H1 (cell line): ENCODE data around the gene SEC16A. TPM values are rescaled to one million over a fixed set of nuclear protein-coding genes. Genes with fewer than 3 reads are reported as not detected.

ENCODE experiments used
- SIN3A ChIP-seq, 2 experiments: IDR thresholded peaks in 1 of 2; conservative IDR thresholded peaks in 1 of 2; 2 replicates each; pipeline ENCODE4 v1.6.1; 2011 to 2012; ENCODE audit warnings: low read length in 2 of 2, improper control_type of control experiment in 1 of 2, low read depth in 1 of 2, mild to moderate bottlenecking in 1 of 2
- SRF ChIP-seq: IDR thresholded peaks from 2 replicates; pipeline ENCODE4 v1.6.1; 2011; ENCODE audit warnings: mild to moderate bottlenecking, low read depth, low read length, moderate library complexity
- microRNA-seq, 2 experiments: library from miRNA; unstranded; fragments of <30 nt; microRNA quantifications; one replicate each; pipeline versions ENCODE4 to v1.2.0, GENCODE V29; 2016 to 2020; ENCODE audit warnings: borderline microRNAs expressed in 2 of 2, borderline number of aligned reads in 2 of 2, borderline replicate concordance in 1 of 2
- polyA plus RNA-seq, 7 experiments: library from polyadenylated mRNA; depleted of rRNA in 3 of 7; stranded (reverse) in 5 of 7; unstranded in 2 of 7; fragments of >200 nt in 5 of 7; fragments of 200-250 nt in 2 of 7; gene quantifications; 1 replicate in 5 of 7; 2 replicates in 1 of 7; 4 replicates in 1 of 7; pipeline versions ENCODE4 v1.2.1 to v1.2.3, GENCODE V29; 2011 to 2013; ENCODE audit warnings: missing spikeins in 2 of 7, mixed read lengths in 2 of 7
- small RNA-seq: library from polyadenylated mRNA; stranded (forward); fragments of <200 nt; extraction: miRNeasy Mini kit (QIAGEN cat#:217004); gene quantifications from one replicate; pipeline ENCODE3, GENCODE V24; 2013; ENCODE audit not compliant: insufficient read depth
- total RNA-seq: library from RNA; stranded (reverse); fragmentation: NEBNext Ultra II Directional; extraction: Animal tissue kit (Norgen Biotek cat#: 25700); gene quantifications from 2 replicates; pipeline ENCODE4 v1.2.1, GENCODE V29; 2021

SEC16A gene
- total and polyA plus RNA-seq, 2 of the 8 experiments (the other 6 are each of a cell fraction or from before 2014, with no cell fraction given): 21.6 to 49.0 TPM

GRCh38 chr9:136391737-136392537, 90.9 kb downstream of the SEC16A start (continued):
- TF ChIP-seq SRF (no peak), SIN3A (conservative IDR thresholded peaks at IDR 0.05 in 1 of 2, IDR thresholded peaks at IDR 0.05 in 1 of 2; ENCODE audit: low read depth in 1 of 2, low read length in 2 of 2) (no peak)

Small RNAs within 50 kb of the gene (microRNA-seq; reads per million reads assigned to microRNA genes)
- 0 reads per million in 2 experiments for gene MIR4673

Small RNAs within 50 kb of the gene (small RNA-seq; reads per million reads assigned to genes)
- 1.2 reads per million for gene MIR4673

Other genes starting within 250 kb of the SEC16A start
- 27.5 and 28.6 TPM in 2 replicates for gene QSOX2, start 237.2 kb downstream of the SEC16A start, total RNA-seq
- 18.0 and 21.8 TPM in 2 replicates for gene QSOX2, start 237.2 kb downstream of the SEC16A start, polyA plus RNA-seq (2011; rRNA removed)
- not detected in 2 replicates for gene CCDC187, start 178.9 kb downstream of the SEC16A start, total RNA-seq
- gene CCDC187, start 178.9 kb downstream of the SEC16A start, polyA plus RNA-seq (2011; rRNA removed): 0.02 TPM in 2 replicates
- 15.7 and 18.0 TPM in 2 replicates for gene GPSM1, start 155.5 kb downstream of the SEC16A start, total RNA-seq
- gene GPSM1, start 155.5 kb downstream of the SEC16A start, polyA plus RNA-seq (2011; rRNA removed): 12.8 and 19.8 TPM in 2 replicates
- 17.9 and 19.0 TPM in 2 replicates for gene DNLZ, start 119.3 kb downstream of the SEC16A start, total RNA-seq
- gene DNLZ, start 119.3 kb downstream of the SEC16A start, polyA plus RNA-seq (2011; rRNA removed): 11.6 and 13.6 TPM in 2 replicates
- gene CARD9, start 109.4 kb downstream of the SEC16A start, total RNA-seq: 0.88 and 1.1 TPM in 2 replicates
- 0.13 and 0.15 TPM in 2 replicates for gene CARD9, start 109.4 kb downstream of the SEC16A start, polyA plus RNA-seq (2011; rRNA removed)
- 15.1 and 18.1 TPM in 2 replicates for gene SNAPC4, start 82.9 kb downstream of the SEC16A start, total RNA-seq
- 6.9 and 10.0 TPM in 2 replicates for gene SNAPC4, start 82.9 kb downstream of the SEC16A start, polyA plus RNA-seq (2011; rRNA removed)
- 102 and 110 TPM in 2 replicates for gene ENTR1, start 72.4 kb downstream of the SEC16A start, total RNA-seq
- 65.2 and 80.3 TPM in 2 replicates for gene ENTR1, start 72.4 kb downstream of the SEC16A start, polyA plus RNA-seq (2011; rRNA removed)
- 88.2 and 89.2 TPM in 2 replicates for gene PMPCA, start 72.4 kb downstream of the SEC16A start, total RNA-seq
- gene PMPCA, start 72.4 kb downstream of the SEC16A start, polyA plus RNA-seq (2011; rRNA removed): 60.0 and 78.1 TPM in 2 replicates
- gene INPP5E, start 43.2 kb downstream of the SEC16A start, total RNA-seq: 11.3 and 11.5 TPM in 2 replicates
- gene INPP5E, start 43.2 kb downstream of the SEC16A start, polyA plus RNA-seq (2011; rRNA removed): 8.7 and 14.3 TPM in 2 replicates
- gene NOTCH1, start 63.0 kb upstream of the SEC16A start, total RNA-seq: 55.6 and 60.9 TPM in 2 replicates
- gene NOTCH1, start 63.0 kb upstream of the SEC16A start, polyA plus RNA-seq (2011; rRNA removed): 6.9 and 19.9 TPM in 2 replicates
- 37.8 and 39.8 TPM in 2 replicates for gene EGFL7, start 179.9 kb upstream of the SEC16A start, total RNA-seq
- gene EGFL7, start 179.9 kb upstream of the SEC16A start, polyA plus RNA-seq (2011; rRNA removed): 53.4 and 82.5 TPM in 2 replicates
- gene AGPAT2, start 204.4 kb upstream of the SEC16A start, total RNA-seq: 30.5 and 31.6 TPM in 2 replicates
- gene AGPAT2, start 204.4 kb upstream of the SEC16A start, polyA plus RNA-seq (2011; rRNA removed): 37.6 and 52.1 TPM in 2 replicates
- 32.3 and 35.3 TPM in 2 replicates for gene DIPK1B, start 229.5 kb upstream of the SEC16A start, total RNA-seq
- 64.8 and 78.8 TPM in 2 replicates for gene DIPK1B, start 229.5 kb upstream of the SEC16A start, polyA plus RNA-seq (2011; rRNA removed)